DMS53 treated with DMSO at 0.1 percent for 48 hours (cell line): ENCODE results near the gene SIRPB1.
"Not testable (repeated sequence)": the region's sequence is repeated elsewhere in the genome, so short reads cannot be mapped to it uniquely, and the experiment has no call there.

ENCODE experiments used
- DNase-seq: peaks from one replicate; lab custom pipeline; 2025; ENCODE audit not compliant: unreplicated experiment; lab: John Stamatoyannopoulos, UW

SIRPB1 gene

DNA sequence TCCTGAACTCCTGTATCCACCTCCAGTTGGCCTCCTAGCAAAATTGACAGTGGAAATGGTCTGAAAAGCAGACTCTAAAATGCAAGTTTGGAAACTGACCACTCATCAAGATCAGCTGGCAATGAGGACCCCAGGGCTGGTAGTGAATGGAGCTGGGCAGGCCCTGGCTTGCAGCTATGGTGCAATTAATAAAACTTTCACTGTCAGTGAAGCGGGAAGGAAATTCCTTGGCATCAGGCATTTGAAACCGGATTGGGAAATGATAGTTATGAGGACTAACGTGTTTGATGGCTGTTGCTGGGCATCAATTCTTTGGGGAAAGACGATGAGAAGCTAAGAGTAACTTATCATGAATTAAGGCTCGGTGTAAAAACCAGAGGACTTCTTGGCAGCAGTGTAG, 19.1 kb downstream of the SIRPB1 start:
- DNase-seq: no peak

DNA sequence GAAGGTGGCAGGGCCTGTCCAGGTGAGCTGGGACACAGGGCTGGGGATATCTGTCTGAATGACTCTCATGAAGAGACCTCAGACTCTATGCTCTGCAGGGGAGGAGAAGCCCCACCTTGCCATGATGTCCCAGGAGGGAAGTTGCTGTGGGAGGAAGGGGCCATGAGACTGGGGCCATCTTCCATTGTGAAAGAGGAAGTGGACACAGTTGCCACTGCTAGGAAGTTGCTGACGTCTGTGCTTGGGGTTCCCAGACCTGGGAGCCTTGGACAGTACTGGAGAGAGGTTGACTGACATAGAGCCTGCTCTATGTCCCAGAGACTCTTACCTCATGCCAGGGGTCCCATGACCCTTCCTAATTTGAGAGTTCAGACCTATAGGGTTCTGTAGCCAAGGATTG, 24.5 kb downstream of the SIRPB1 start:
- DNase-seq: no peak

DNA sequence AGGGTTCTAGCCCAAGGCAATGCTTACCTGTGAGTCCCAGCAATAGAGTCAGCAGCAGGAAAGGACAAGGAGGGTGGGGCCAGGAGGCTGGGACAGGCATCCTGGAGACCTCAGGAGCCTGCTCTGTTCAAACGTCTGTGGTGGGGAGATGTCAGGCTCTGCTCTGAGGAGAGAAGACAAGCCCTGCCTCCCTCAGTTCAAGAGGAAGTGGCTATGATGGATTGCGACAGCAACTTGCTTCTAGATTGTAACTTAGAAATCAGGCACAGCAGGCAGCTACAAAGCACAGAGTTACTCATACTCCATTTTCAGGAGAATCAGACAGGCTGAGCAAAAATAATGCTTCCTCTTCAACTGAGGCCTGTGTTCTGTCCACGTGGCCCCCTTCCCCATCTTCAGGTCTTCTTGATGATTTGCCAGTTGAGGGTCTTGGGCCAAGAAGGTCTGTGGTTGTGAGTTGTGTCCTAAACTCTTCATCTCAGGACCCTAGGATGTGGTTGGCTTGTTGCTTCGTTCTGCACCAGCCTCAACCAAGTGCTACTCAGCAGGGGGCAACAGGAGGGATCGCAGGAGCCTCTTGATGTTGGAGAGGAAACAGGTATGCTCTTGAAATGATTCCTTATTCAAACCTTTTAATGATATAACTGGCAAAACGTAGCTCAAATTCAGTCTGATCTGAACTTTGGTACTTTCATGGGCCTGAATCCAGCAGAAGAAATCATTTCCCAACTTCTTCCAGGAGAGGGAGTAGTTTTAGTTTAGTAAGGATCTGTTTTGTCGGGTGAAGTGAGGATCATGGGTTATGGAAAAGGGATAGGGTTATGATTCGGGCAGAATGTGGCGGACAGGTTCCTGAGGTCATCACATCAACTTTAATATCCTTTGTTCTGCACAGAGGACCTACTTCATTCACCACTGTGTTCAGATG, 31.0 kb downstream of the SIRPB1 start:
- no peak for DNase-seq

DNA sequence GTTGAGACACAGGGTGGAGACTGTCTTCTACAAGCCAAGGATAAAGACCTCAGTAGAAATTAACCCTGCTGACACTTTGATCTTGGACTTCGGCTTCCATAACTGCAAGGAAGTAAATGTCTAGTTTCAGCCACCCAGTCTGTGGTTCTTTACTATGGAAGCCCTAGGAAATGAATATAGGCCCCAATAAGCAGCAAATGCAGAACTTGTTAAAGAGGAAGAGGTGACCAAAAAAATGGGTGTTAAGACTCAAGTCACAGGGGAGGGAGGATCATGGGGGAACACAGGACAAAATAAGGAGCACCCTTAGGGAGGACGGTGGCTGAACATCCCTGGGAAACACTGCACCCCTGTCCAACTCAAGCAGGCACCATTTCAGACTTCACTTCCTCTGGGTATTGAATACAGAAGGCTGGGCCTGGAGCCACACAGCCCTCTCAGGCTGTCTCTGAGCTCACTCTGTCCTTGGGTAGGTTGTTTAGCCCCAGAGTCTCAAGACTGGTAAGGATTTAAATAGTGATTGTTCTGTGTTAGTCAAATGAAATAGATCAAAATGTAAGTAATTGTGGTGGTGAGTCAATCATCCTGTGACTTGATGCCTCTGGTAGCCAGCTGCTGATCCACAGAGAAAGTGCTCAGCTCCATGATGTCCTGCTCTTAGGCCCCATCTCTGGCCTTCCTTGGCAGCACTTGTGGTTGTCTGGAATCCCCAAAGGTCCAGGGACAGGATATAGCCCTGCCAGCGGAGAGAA, 31.9 kb downstream of the SIRPB1 start:
- DNase-seq: no peak

DNA sequence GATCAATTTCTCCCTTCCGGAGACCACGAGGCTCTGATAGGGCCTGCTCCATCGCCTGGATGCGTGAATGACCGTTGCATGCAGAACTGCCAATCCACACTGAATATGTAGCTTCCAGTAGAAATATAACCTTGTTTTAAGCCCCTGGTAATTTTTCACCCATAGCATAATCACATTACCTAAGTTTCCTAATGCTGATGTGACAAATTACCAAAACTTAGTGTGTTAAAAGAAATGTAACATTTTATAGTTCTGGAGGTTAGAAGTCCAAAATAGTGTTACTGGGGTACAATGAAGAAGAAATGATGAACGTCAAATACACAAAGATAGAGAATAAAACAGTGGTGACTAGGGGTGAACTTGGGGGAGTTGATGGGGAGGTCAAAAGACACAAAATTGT, 40.3 kb downstream of the SIRPB1 start:
- no peak for DNase-seq

DNA sequence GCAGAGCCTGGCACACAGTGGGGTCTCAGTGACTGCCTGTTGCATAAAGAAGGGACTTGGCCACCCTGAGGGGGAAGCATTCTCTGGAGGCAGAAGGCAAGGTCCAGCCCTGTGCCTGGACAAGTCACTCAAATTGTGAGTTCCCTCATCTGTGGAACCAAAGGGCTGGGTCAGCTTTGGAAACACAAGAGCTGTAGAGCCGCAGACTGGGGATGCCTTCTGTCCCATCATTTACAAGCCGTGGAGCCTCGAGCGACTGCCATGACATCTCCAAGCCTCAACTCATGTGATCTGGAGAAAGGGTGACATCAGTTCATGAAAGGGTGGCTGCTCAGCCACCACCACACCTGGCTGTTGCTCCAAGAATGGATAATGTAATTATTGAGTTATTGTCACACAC, 41.9 kb downstream of the SIRPB1 start:
- no peak for DNase-seq

DNA sequence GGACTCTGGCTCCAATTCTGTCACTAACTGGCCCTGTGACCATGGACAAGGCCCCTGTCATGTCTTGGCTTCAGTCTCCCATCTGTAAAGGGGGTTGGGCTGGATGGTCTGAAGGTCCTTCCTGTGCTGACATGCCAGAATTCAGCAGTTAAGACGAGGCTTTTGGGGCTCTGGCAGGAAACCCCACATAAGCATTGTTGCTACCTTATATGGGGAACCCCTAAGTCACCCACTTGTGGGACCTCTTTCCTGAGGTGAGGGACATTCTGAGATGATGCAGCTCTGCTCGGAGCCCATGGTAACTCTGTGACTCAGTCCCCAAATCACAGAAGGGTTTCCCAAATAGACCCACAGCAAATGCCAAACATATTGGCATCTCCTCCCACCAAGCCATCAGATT, 42.5 kb downstream of the SIRPB1 start:
- DNase-seq: not testable (repeated sequence)

DNA sequence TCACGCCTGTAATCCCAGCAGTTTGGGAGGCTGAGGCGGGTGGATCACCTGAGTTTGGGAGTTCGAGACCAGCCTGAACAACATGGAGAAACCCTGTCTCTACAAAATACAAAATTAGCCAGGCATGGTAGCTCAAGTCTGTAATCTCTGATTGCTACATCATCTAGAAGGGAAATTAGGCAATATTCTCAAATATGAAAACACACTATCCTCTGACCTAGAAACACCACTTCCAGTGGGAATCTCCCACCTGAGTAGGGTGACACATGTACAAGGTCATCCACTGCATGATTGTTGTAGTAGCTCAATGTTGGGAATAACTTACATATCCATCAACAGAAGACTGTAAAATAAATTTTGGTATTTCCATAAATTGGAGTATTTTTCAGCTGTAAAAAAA, 43.2 kb downstream of the SIRPB1 start:
- no peak for DNase-seq

DNA sequence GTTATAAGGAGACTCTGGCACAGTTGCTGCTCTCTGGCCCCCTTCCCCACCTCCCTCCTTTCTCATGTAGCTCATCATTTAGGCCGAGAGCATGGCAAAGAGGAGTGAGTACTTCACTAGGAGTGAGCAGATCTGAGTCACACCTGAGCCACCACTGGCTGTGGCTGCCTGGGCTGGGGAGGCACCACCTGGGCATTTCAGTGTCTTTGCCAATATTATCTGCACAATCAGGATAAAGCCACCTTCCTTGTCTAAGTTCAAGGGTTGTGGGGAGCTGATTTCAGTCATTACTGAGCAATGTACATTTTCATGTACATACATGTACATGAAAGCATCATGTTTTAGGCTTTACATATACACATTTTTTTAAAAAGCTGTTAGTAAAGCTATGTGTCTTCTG, 43.8 kb downstream of the SIRPB1 start:
- not testable (repeated sequence) for DNase-seq

DNA sequence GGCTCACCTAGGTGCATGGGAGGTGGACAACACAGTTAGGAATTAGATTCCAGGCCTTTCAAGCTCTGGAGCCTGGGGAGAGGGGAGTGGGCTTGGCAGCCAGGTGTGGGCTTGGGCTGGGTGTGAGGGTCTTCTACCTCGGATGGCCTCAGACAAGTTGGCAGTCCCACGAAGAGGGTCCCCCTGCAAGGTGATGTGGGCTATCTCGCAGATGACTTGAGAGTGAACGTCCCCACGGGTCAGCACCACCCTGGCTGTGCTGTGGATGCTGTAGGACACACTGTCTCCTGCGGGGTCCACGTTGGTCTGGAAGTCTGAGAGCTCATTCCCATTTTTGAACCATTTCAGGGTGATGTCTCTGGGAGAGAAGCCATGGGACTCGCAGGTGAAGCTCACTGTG, 48.2 kb downstream of the SIRPB1 start:
- DNase-seq: not testable (repeated sequence)
